Mucosa of stomach (tissue), 1 donor: Measurements from ENCODE around the gene CLEC2L.

Source experiments
- H3K27me3 ChIP-seq: one replicate; pipeline ENCODE4 v1.7.0; 2013; ENCODE audit warnings: mild to moderate bottlenecking, low read length; ENCODE audit not compliant: control insufficient read depth, insufficient read depth
- H3K36me3 ChIP-seq: one replicate; pipeline ENCODE4 v1.7.0; 2013; ENCODE audit warnings: low read length; ENCODE audit not compliant: control insufficient read depth, insufficient read depth
- H3K4me1 ChIP-seq: one replicate; pipeline ENCODE4 v1.7.0; 2013; ENCODE audit warnings: mild to moderate bottlenecking, low read length; ENCODE audit not compliant: control insufficient read depth, insufficient read depth
- H3K4me3 ChIP-seq: one replicate; pipeline ENCODE4 v1.7.0; 2013; ENCODE audit warnings: low read length
- H3K9ac ChIP-seq: one replicate; pipeline ENCODE4 v1.7.0; 2013; ENCODE audit warnings: mild to moderate bottlenecking, low read length, moderate library complexity
- H3K9me3 ChIP-seq: one replicate; pipeline ENCODE4 v1.7.0; 2013; ENCODE audit warnings: mild to moderate bottlenecking, low read length, moderate library complexity; ENCODE audit not compliant: control insufficient read depth
- donor health status: Pancreatic carcinoma.

Gene CLEC2L

GRCh38 chr7:139523199-139523941 lies at the start of gene CLEC2L:
TSS of gene CLEC2L (plus strand) at chr7:139523685. CDS start at chr7:139523928, 243 bp downstream.
- Histone ChIP-seq H3K36me3 (no peaks in the 10 kb centered on the region), H3K4me1 (peaks cover 3% of the 10 kb centered on the region), H3K9ac (no peak within 1 kb of the TSS), H3K4me3 (no peak within 1 kb of the TSS), H3K27me3 (peaks cover 47% of the 10 kb centered on the region), H3K9me3 (no peaks in the 10 kb centered on the region)

DNA sequence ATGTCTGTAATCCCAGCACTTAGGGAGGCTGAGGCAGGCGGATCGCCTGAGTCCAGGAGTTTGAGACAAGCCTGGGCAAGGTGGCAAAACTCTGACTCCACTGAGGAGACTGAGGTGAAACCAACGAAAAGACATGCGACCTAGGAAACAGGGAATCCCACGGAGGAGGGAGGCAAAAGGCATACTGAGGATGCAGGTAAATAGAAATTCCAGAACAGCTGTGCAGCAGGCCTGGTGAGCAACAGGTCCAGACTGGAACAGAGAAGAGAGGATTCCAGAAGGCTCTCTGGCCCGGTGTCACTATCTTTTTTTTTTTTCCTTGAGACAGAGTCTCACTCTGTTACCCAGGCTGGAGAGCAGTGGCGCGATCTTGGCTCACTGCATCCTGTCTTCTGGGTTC lies 47.3 kb upstream of the CLEC2L start:
- peaks cover 9% of the 10 kb centered on the region for H3K27me3 ChIP-seq
- no peaks in the 10 kb centered on the region for H3K36me3 ChIP-seq
- no peak overlapping the region for H3K9ac ChIP-seq
- no peak overlapping the region for H3K4me3 ChIP-seq
- no peaks in the 10 kb centered on the region for H3K4me1 ChIP-seq
- H3K9me3 ChIP-seq: no peaks in the 10 kb centered on the region

- Histone ChIP-seq H3K9ac (no peak overlapping the region), H3K4me3 (no peak overlapping the region), H3K27me3 (peaks cover 15% of the 10 kb centered on the region), H3K36me3 (no peaks in the 10 kb centered on the region), H3K4me1 (no peaks in the 10 kb centered on the region), H3K9me3 (no peaks in the 10 kb centered on the region)
Measured at GRCh38 chr7:139476891-139477290, 46.6 kb upstream of the CLEC2L start.

DNA sequence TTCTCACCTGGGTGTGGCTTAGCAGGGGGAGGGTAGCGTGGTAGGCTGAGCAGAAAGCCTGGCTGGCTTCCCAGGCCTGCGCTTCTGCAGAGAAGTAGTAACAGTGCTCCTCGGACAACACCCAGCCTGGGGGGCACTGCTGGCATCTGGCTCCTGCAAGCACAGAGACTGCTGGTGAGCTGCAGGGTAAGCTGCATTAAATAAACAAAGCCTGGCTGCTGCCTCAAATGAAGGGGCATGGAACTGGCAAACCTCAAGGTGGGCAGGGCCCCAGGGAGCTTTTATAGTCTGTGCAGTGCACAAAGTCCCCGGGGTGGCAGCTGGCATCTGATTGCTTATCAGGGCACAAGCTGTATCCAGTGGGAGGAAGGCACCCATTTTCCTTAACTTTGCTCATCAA lies 43.9 kb upstream of the CLEC2L start:
- peaks cover 14% of the 10 kb centered on the region for H3K4me1 ChIP-seq
- no peak overlapping the region for H3K4me3 ChIP-seq
- H3K27me3 ChIP-seq: peaks cover 38% of the 10 kb centered on the region
- H3K9me3 ChIP-seq: no peaks in the 10 kb centered on the region
- H3K9ac ChIP-seq: no peak overlapping the region
- no peaks in the 10 kb centered on the region for H3K36me3 ChIP-seq

GRCh38 chr7:139481364-139481763 lies 42.1 kb upstream of the CLEC2L start:
- H3K4me1 ChIP-seq: peaks cover 14% of the 10 kb centered on the region
- no peak overlapping the region for H3K4me3 ChIP-seq
- H3K9ac ChIP-seq: no peak overlapping the region
- no peaks in the 10 kb centered on the region for H3K36me3 ChIP-seq
- H3K9me3 ChIP-seq: no peaks in the 10 kb centered on the region
- H3K27me3 ChIP-seq: peaks cover 38% of the 10 kb centered on the region

DNA sequence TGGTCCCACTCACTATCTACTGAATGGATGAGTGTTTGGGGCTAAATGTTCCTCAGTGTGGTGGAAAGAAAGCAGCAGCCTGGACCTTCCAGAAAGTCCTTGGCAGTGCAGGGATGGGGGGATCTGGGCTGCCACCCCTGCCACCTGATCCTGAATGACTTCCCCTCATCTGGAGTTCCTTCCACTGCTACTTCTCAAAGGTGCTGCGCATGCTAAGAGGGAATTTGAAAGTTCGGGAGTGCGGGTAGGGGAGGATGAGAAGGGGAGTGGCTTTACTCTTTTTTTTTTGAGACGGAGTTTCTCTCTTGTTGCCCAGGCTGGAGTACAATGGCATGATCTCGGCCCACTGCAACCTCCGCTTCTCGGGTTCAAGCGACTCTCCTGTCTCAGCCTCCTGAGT lies 41.4 kb upstream of the CLEC2L start:
- no peak overlapping the region for H3K9ac ChIP-seq
- H3K36me3 ChIP-seq: no peaks in the 10 kb centered on the region
- H3K27me3 ChIP-seq: peaks cover 38% of the 10 kb centered on the region
- no peak overlapping the region for H3K4me3 ChIP-seq
- peaks cover 14% of the 10 kb centered on the region for H3K4me1 ChIP-seq
- H3K9me3 ChIP-seq: no peaks in the 10 kb centered on the region

GRCh38 chr7:139482662-139483466 lies 40.6 kb upstream of the CLEC2L start:
- Histone ChIP-seq H3K36me3 (no peaks in the 10 kb centered on the region), H3K27me3 (peaks cover 38% of the 10 kb centered on the region)

GRCh38 chr7:139487366-139488080 lies 36.0 kb upstream of the CLEC2L start:
- Histone ChIP-seq H3K36me3 (no peaks in the 10 kb centered on the region), H3K9ac (no peak overlapping the region), H3K9me3 (no peaks in the 10 kb centered on the region), H3K4me3 (no peak overlapping the region), H3K27me3 (peaks cover 16% of the 10 kb centered on the region), H3K4me1 (peaks cover 14% of the 10 kb centered on the region)

More at GRCh38 chr7:139482662-139483466, 40.6 kb upstream of the CLEC2L start:
- Histone ChIP-seq H3K9me3 (no peaks in the 10 kb centered on the region), H3K4me3 (no peak overlapping the region), H3K9ac (no peak overlapping the region), H3K4me1 (peaks cover 14% of the 10 kb centered on the region)

DNA sequence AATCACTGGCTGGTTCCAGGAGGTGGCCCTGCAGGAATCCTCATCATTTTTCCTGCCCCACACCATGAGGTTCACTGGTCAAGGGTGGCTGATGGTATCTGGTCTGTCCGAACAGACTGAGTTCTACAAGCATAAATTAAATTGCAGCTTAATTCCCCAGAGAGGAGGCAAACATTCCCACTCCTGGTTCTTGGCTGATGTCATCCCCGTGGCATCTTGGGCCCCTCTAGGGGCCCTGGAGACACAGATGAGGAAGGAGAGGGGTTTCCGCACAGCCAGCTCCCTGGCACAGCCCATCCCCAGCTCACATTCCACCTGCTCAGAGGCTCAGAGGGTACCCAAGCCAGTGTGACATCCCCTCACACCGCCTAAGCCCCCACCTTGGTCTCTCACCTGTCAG lies 34.7 kb upstream of the CLEC2L start:
- Histone ChIP-seq H3K4me1 (peaks cover 1% of the 10 kb centered on the region), H3K36me3 (no peaks in the 10 kb centered on the region), H3K9me3 (no peaks in the 10 kb centered on the region), H3K9ac (no peak overlapping the region), H3K4me3 (no peak overlapping the region), H3K27me3 (peaks cover 3% of the 10 kb centered on the region)

- Histone ChIP-seq H3K9ac (no peak overlapping the region), H3K36me3 (no peaks in the 10 kb centered on the region), H3K9me3 (no peaks in the 10 kb centered on the region), H3K4me3 (no peak overlapping the region), H3K27me3 (no peaks in the 10 kb centered on the region), H3K4me1 (no peaks in the 10 kb centered on the region)
Measured at GRCh38 chr7:139490130-139490529, 33.4 kb upstream of the CLEC2L start.

DNA sequence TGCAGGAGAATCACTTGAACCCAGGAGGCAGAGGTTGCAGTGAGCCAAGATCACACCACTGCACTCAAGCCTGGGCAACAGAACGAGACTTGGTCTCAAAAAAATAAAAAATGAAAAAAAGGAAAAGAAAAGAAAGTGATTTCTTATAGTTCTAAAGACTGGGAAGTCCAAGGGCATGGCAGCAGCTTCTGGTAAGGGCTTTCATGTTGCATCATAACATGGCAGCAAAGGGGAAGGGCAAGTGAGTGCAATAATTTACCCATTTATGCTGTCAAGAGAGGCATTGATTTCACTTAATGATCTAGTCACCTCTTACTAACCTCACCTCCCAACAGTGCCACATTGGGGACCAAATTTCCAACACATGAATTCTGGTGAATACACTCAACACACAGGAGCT lies 31.2 kb upstream of the CLEC2L start:
- Histone ChIP-seq H3K27me3 (no peaks in the 10 kb centered on the region), H3K9ac (no peak overlapping the region), H3K9me3 (no peaks in the 10 kb centered on the region), H3K4me1 (no peaks in the 10 kb centered on the region), H3K36me3 (no peaks in the 10 kb centered on the region), H3K4me3 (no peak overlapping the region)
